ENCODE results near the gene SYVN1.

SYVN1 gene

GRCh38 chr11:65095974-65096806, 38.1 kb downstream of the SYVN1 start, which contains the start of gene VPS51:
Gene VPS51, plus strand, starts transcription at chr11:65096214. Its CDS starts 37 bp downstream, at chr11:65096251.
- Histone ChIP-seq H2BK12ac (ENCODE audit: low read length in 2 of 2) (peak within 1 kb of the TSS in 1 of 2 experiments; percentile 49), H3K27ac (ENCODE audit: low read length, poor library complexity, severe bottlenecking) (peak within 1 kb of the TSS; percentile 48), H2BK15ac (ENCODE audit: low read depth, poor library complexity, severe bottlenecking) (peak within 1 kb of the TSS; percentile 30), H3K4me3 (ENCODE audit: insufficient read depth in 1 of 2, low read depth in 1 of 2, low read length in 2 of 2) (peak within 1 kb of the TSS; percentile 71 to 86), H4K8ac (ENCODE audit: low read length) (peak within 1 kb of the TSS; percentile 100), H3K4me1 (ENCODE audit: control insufficient read depth, insufficient read depth, low read depth, low read length) (peaks cover 8% of the 10 kb centered on the region), H2AK5ac (ENCODE audit: low read length, severe bottlenecking) (no peak within 1 kb of the TSS), H3K4ac (ENCODE audit: low read depth in 1 of 2, low read length in 2 of 2) (peak within 1 kb of the TSS; percentile 73 to 91), H3K79me1 (replicated peaks; ENCODE audit: low read length, poor library complexity, severe bottlenecking) (peaks cover 13% of the 10 kb centered on the region), H3K9ac (ENCODE audit: low read length) (peak within 1 kb of the TSS; percentile 90), H2BK5ac (ENCODE audit: low read depth, low read length, poor library complexity, severe bottlenecking) (no peak within 1 kb of the TSS), H3K27me3 (ENCODE audit: control insufficient read depth in 1 of 2, insufficient read depth in 1 of 2, low read length in 2 of 2) (no peaks in the 10 kb centered on the region), H3K18ac (ENCODE audit: low read depth in 1 of 2, low read length in 2 of 2) (peak within 1 kb of the TSS; percentile 48 to 90), H4K91ac (ENCODE audit: low read length) (peak within 1 kb of the TSS; percentile 95), H3K36me3 (ENCODE audit: control insufficient read depth in 1 of 2, insufficient read depth in 2 of 2, low read depth in 1 of 2, low read length in 2 of 2) (peaks cover 2 to 7% of the 10 kb centered on the region in 2 experiments), H3K23ac (ENCODE audit: low read length in 2 of 2) (peak within 1 kb of the TSS in 1 of 2 experiments; percentile 46), H3K9me3 (ENCODE audit: control insufficient read depth, low read length) (no peaks in the 10 kb centered on the region), H3K4me2 (ENCODE audit: low read length, poor library complexity, severe bottlenecking) (peak within 1 kb of the TSS; percentile 46), H2BK120ac (ENCODE audit: low read depth, low read length) (peak within 1 kb of the TSS; percentile 62), H2AFZ (ENCODE audit: low read depth, low read length) (peak within 1 kb of the TSS; percentile 87), H3K14ac (ENCODE audit: low read length in 2 of 2) (peak within 1 kb of the TSS in 1 of 2 experiments; percentile 81)
- under 1% methylated on average over 49 of the region's 52 CpGs for WGBS
- DNase-seq: peak; percentile 91

GRCh38 chr11:65095427-65095826, 38.9 kb downstream of the SYVN1 start:
- Histone ChIP-seq H3K4me1 (ENCODE audit: control insufficient read depth, insufficient read depth, low read depth, low read length) (peaks cover 8% of the 10 kb centered on the region), H3K9ac (ENCODE audit: low read length) (peak overlapping the region; percentile 90), H3K79me1 (replicated peaks; ENCODE audit: low read length, poor library complexity, severe bottlenecking) (peaks cover 13% of the 10 kb centered on the region), H4K8ac (ENCODE audit: low read length) (peak overlapping the region; percentile 100), H3K14ac (ENCODE audit: low read length in 2 of 2) (no peak overlapping the region), H3K27ac (ENCODE audit: low read length, poor library complexity, severe bottlenecking) (no peak overlapping the region), H2BK5ac (ENCODE audit: low read depth, low read length, poor library complexity, severe bottlenecking) (no peak overlapping the region), H3K36me3 (ENCODE audit: control insufficient read depth in 1 of 2, insufficient read depth in 2 of 2, low read depth in 1 of 2, low read length in 2 of 2) (peaks cover 5 to 10% of the 10 kb centered on the region in 2 experiments), H2BK120ac (ENCODE audit: low read depth, low read length) (no peak overlapping the region), H4K91ac (ENCODE audit: low read length) (no peak overlapping the region), H2AK5ac (ENCODE audit: low read length, severe bottlenecking) (no peak overlapping the region), H3K4me3 (ENCODE audit: insufficient read depth in 1 of 2, low read depth in 1 of 2, low read length in 2 of 2) (peak overlapping the region in 1 of 2 experiments; percentile 86), H3K18ac (ENCODE audit: low read depth in 1 of 2, low read length in 2 of 2) (peak overlapping the region in 1 of 2 experiments; percentile 90), H2BK12ac (ENCODE audit: low read length in 2 of 2) (peak overlapping the region in 1 of 2 experiments; percentile 49), H2BK15ac (ENCODE audit: low read depth, poor library complexity, severe bottlenecking) (no peak overlapping the region), H3K27me3 (ENCODE audit: control insufficient read depth in 1 of 2, insufficient read depth in 1 of 2, low read length in 2 of 2) (no peaks in the 10 kb centered on the region), H3K4ac (ENCODE audit: low read depth in 1 of 2, low read length in 2 of 2) (peak overlapping the region in 1 of 2 experiments; percentile 32), H3K9me3 (ENCODE audit: control insufficient read depth, low read length) (no peaks in the 10 kb centered on the region), H3K23ac (ENCODE audit: low read length in 2 of 2) (no peak overlapping the region), H3K4me2 (ENCODE audit: low read length, poor library complexity, severe bottlenecking) (no peak overlapping the region), H2AFZ (ENCODE audit: low read depth, low read length) (peak overlapping the region; percentile 87)
- DNase-seq: no peak
- WGBS: 96% methylated on average over 22 of the region's 22 CpGs

- H3K4ac ChIP-seq (ENCODE audit: low read depth in 1 of 2, low read length in 2 of 2): no peak overlapping the region
- H2BK12ac ChIP-seq (ENCODE audit: low read length in 2 of 2): no peak overlapping the region
- no peak for DNase-seq
- H3K9ac ChIP-seq (ENCODE audit: low read length): no peak overlapping the region
- H2BK5ac ChIP-seq (ENCODE audit: low read depth, low read length, poor library complexity, severe bottlenecking): no peak overlapping the region
- H3K27ac ChIP-seq (ENCODE audit: low read length, poor library complexity, severe bottlenecking): no peak overlapping the region
- H2AK5ac ChIP-seq (ENCODE audit: low read length, severe bottlenecking): no peak overlapping the region
- peaks cover 12% of the 10 kb centered on the region for H3K79me1 ChIP-seq (replicated peaks; ENCODE audit: low read length, poor library complexity, severe bottlenecking)
- H4K8ac ChIP-seq (ENCODE audit: low read length): no peak overlapping the region
- no peak overlapping the region for H2AFZ ChIP-seq (ENCODE audit: low read depth, low read length)
- H3K4me1 ChIP-seq (ENCODE audit: control insufficient read depth, insufficient read depth, low read depth, low read length): peaks cover 2% of the 10 kb centered on the region
- no peak overlapping the region for H3K23ac ChIP-seq (ENCODE audit: low read length in 2 of 2)
- H3K14ac ChIP-seq (ENCODE audit: low read length in 2 of 2): no peak overlapping the region
- no peak overlapping the region for H4K91ac ChIP-seq (ENCODE audit: low read length)
- no peak overlapping the region for H2BK15ac ChIP-seq (ENCODE audit: low read depth, poor library complexity, severe bottlenecking)
- no peak overlapping the region for H2BK120ac ChIP-seq (ENCODE audit: low read depth, low read length)
- peaks cover 43 to 47% of the 10 kb centered on the region in 2 experiments for H3K36me3 ChIP-seq (ENCODE audit: control insufficient read depth in 1 of 2, insufficient read depth in 2 of 2, low read depth in 1 of 2, low read length in 2 of 2)
- WGBS: 96% methylated on average over 4 of the region's 4 CpGs
- no peak overlapping the region for H3K4me3 ChIP-seq (ENCODE audit: insufficient read depth in 1 of 2, low read depth in 1 of 2, low read length in 2 of 2)
- no peak overlapping the region for H3K4me2 ChIP-seq (ENCODE audit: low read length, poor library complexity, severe bottlenecking)
- H3K9me3 ChIP-seq (ENCODE audit: control insufficient read depth, low read length): no peaks in the 10 kb centered on the region
- no peaks in the 10 kb centered on the region for H3K27me3 ChIP-seq (ENCODE audit: control insufficient read depth in 1 of 2, insufficient read depth in 1 of 2, low read length in 2 of 2)
- no peak overlapping the region for H3K18ac ChIP-seq (ENCODE audit: low read depth in 1 of 2, low read length in 2 of 2)
These were observed 43.7 kb downstream of the SYVN1 start for GRCh38 chr11:65090628-65091027.

- no peak overlapping the region for H2BK5ac ChIP-seq (ENCODE audit: low read depth, low read length, poor library complexity, severe bottlenecking)
- H3K23ac ChIP-seq (ENCODE audit: low read length in 2 of 2): no peak overlapping the region
- H3K9ac ChIP-seq (ENCODE audit: low read length): no peak overlapping the region
- H3K4ac ChIP-seq (ENCODE audit: low read depth in 1 of 2, low read length in 2 of 2): no peak overlapping the region
- DNase-seq: no peak
- peaks cover 19% of the 10 kb centered on the region for H3K79me1 ChIP-seq (replicated peaks; ENCODE audit: low read length, poor library complexity, severe bottlenecking)
- H2BK120ac ChIP-seq (ENCODE audit: low read depth, low read length): no peak overlapping the region
- no peaks in the 10 kb centered on the region for H3K27me3 ChIP-seq (ENCODE audit: control insufficient read depth in 1 of 2, insufficient read depth in 1 of 2, low read length in 2 of 2)
- no peak overlapping the region for H3K18ac ChIP-seq (ENCODE audit: low read depth in 1 of 2, low read length in 2 of 2)
- WGBS: 99% methylated on average over 4 of the region's 4 CpGs
- no peak overlapping the region for H4K8ac ChIP-seq (ENCODE audit: low read length)
- H3K14ac ChIP-seq (ENCODE audit: low read length in 2 of 2): no peak overlapping the region
- H2BK12ac ChIP-seq (ENCODE audit: low read length in 2 of 2): no peak overlapping the region
- no peak overlapping the region for H2BK15ac ChIP-seq (ENCODE audit: low read depth, poor library complexity, severe bottlenecking)
- H2AFZ ChIP-seq (ENCODE audit: low read depth, low read length): no peak overlapping the region
- H3K36me3 ChIP-seq (ENCODE audit: control insufficient read depth in 1 of 2, insufficient read depth in 2 of 2, low read depth in 1 of 2, low read length in 2 of 2): peaks cover 46 to 53% of the 10 kb centered on the region in 2 experiments
- no peak overlapping the region for H3K4me3 ChIP-seq (ENCODE audit: insufficient read depth in 1 of 2, low read depth in 1 of 2, low read length in 2 of 2)
- H3K27ac ChIP-seq (ENCODE audit: low read length, poor library complexity, severe bottlenecking): no peak overlapping the region
- H3K4me2 ChIP-seq (ENCODE audit: low read length, poor library complexity, severe bottlenecking): no peak overlapping the region
- H4K91ac ChIP-seq (ENCODE audit: low read length): no peak overlapping the region
- peaks cover 6% of the 10 kb centered on the region for H3K4me1 ChIP-seq (ENCODE audit: control insufficient read depth, insufficient read depth, low read depth, low read length)
- no peak overlapping the region for H2AK5ac ChIP-seq (ENCODE audit: low read length, severe bottlenecking)
- no peaks in the 10 kb centered on the region for H3K9me3 ChIP-seq (ENCODE audit: control insufficient read depth, low read length)
These were observed 44.7 kb downstream of the SYVN1 start for GRCh38 chr11:65089621-65090020.
